Ectodermal cell (in vitro differentiated cells): ENCODE results near the gene ENTPD5.

Experiments
- H3K27ac ChIP-seq: 2 replicates; pipeline ENCODE4 v1.7.0; 2013; ENCODE audit warnings: mild to moderate bottlenecking, low read depth, low read length; ENCODE audit not compliant: insufficient read depth, poor library complexity, severe bottlenecking
- H3K27me3 ChIP-seq: 2 replicates; pipeline ENCODE4 v1.7.0; 2013; ENCODE audit warnings: mild to moderate bottlenecking, low read length; ENCODE audit not compliant: insufficient read depth, control insufficient read depth, poor library complexity, severe bottlenecking
- H3K36me3 ChIP-seq: one replicate; pipeline ENCODE4 v1.7.0; 2013; ENCODE audit warnings: low read length; ENCODE audit not compliant: control insufficient read depth, insufficient read depth
- H3K4me1 ChIP-seq: one replicate; pipeline ENCODE4 v1.7.0; 2013; ENCODE audit warnings: low read length; ENCODE audit not compliant: control insufficient read depth, insufficient read depth
- H3K4me3 ChIP-seq: 2 replicates; pipeline ENCODE4 v1.7.0; 2013; ENCODE audit warnings: low read depth, low read length, control low read depth; ENCODE audit not compliant: insufficient read depth
- H3K9me3 ChIP-seq: 2 replicates; pipeline ENCODE4 v1.7.0; 2013; ENCODE audit warnings: mild to moderate bottlenecking, low read length, moderate library complexity; ENCODE audit not compliant: control insufficient read depth
- WGBS, 2 experiments: methylation state at CpG; one replicate each; pipeline ENCODE4 v1.1.7; 2013; ENCODE audit warnings: missing lambda C conversion rate in 2 of 2; 5-methylcytosine and 5-hydroxymethylcytosine counted together

The ENTPD5 gene

DNA sequence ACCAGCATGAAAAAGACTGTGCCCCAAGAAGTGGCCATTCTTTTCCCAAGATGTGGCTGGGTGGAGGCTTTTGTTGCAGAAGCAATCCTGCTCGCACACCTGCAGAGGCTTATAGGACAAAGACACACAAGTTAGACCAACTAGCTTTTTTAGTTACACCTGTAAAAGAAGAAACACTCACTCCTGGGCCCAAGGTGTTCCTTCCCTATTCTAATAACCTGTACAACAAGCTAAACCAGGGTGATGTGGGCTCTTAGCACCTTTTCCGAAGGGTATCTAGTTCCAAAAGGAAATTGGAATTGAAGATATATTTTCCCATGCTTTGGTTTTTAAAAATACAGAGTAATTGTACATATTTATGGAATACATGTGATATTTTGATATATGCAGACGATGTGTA is 31.0 kb downstream of the ENTPD5 start:
- Histone ChIP-seq H3K27me3 (no peaks in the 10 kb centered on the region), H3K36me3 (peaks cover 20% of the 10 kb centered on the region), H3K4me3 (no peak overlapping the region), H3K9me3 (no peaks in the 10 kb centered on the region), H3K4me1 (no peaks in the 10 kb centered on the region), H3K27ac (no peak overlapping the region)
- 96 to 100% methylated on average over 1 to 2 of the region's 3 CpGs for WGBS, 2 experiments

GRCh38 chr14:73977896-73978295 is 41.2 kb downstream of the ENTPD5 start:
- Histone ChIP-seq H3K27ac (no peak overlapping the region), H3K36me3 (no peaks in the 10 kb centered on the region), H3K9me3 (no peaks in the 10 kb centered on the region), H3K27me3 (no peaks in the 10 kb centered on the region), H3K4me1 (no peaks in the 10 kb centered on the region), H3K4me3 (no peak overlapping the region)
- WGBS, 2 experiments, result 92 to 94% methylated on average over 2 to 4 of the region's 4 CpGs

GRCh38 chr14:73976125-73976524 is 43.0 kb downstream of the ENTPD5 start:
- WGBS, 2 experiments, result 93 to 97% methylated on average over 6 of the region's 6 CpGs

GRCh38 chr14:73973497-73973896 is 45.6 kb downstream of the ENTPD5 start:
- H3K9me3 ChIP-seq, result no peaks in the 10 kb centered on the region
- peaks cover 4% of the 10 kb centered on the region for H3K36me3 ChIP-seq
- no peaks in the 10 kb centered on the region for H3K27me3 ChIP-seq
- no peak overlapping the region for H3K4me3 ChIP-seq
- 94 to 97% methylated on average over 2 of the region's 2 CpGs for WGBS, 2 experiments
- no peak overlapping the region for H3K27ac ChIP-seq
- no peaks in the 10 kb centered on the region for H3K4me1 ChIP-seq

More at GRCh38 chr14:73976125-73976524, 43.0 kb downstream of the ENTPD5 start:
- H3K36me3 ChIP-seq, result no peaks in the 10 kb centered on the region
- H3K4me1 ChIP-seq, result no peaks in the 10 kb centered on the region
- no peak overlapping the region for H3K4me3 ChIP-seq
- no peaks in the 10 kb centered on the region for H3K9me3 ChIP-seq
- H3K27me3 ChIP-seq, result no peaks in the 10 kb centered on the region
- H3K27ac ChIP-seq, result no peak overlapping the region

- H3K4me3 ChIP-seq, result no peak overlapping the region
- no peaks in the 10 kb centered on the region for H3K27me3 ChIP-seq
- no peak overlapping the region for H3K27ac ChIP-seq
- H3K4me1 ChIP-seq, result no peaks in the 10 kb centered on the region
- whole genome bisulfite sequencing, 2 experiments, result 93 to 96% methylated on average over 2 of the region's 2 CpGs
- H3K36me3 ChIP-seq, result peaks cover 4% of the 10 kb centered on the region
- H3K9me3 ChIP-seq, result no peaks in the 10 kb centered on the region
Measured at GRCh38 chr14:73968885-73969284, 50.2 kb downstream of the ENTPD5 start.

DNA sequence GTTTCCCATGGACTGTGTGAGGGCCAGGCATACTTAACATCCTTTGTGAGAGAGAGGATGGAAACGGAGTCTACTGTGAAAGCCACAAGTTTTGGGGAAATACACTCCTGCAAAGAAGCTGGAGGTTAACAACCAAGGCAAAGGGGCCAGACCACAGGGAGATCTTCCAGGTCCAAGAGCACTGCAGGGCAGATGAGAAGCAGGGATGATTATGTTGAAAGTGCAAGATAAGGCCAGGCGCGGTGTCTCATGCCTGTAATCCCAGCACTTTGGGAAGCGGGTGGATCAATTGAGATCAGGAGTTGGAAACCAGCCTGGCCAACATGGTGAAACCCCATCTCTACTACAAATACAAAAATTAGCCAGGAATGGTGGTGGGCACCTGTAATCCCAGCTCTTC is 53.9 kb downstream of the ENTPD5 start:
- no peaks in the 10 kb centered on the region for H3K4me1 ChIP-seq
- no peak overlapping the region for H3K27ac ChIP-seq
- no peaks in the 10 kb centered on the region for H3K9me3 ChIP-seq
- WGBS, 2 experiments, result 94 to 95% methylated on average over 4 of the region's 4 CpGs
- peaks cover 14% of the 10 kb centered on the region for H3K36me3 ChIP-seq
- H3K27me3 ChIP-seq, result no peaks in the 10 kb centered on the region
- no peak overlapping the region for H3K4me3 ChIP-seq

GRCh38 chr14:73961192-73961591 is 57.9 kb downstream of the ENTPD5 start:
- H3K36me3 ChIP-seq, result peaks cover 29% of the 10 kb centered on the region
- no peaks in the 10 kb centered on the region for H3K27me3 ChIP-seq
- H3K9me3 ChIP-seq, result no peaks in the 10 kb centered on the region
- no peak overlapping the region for H3K4me3 ChIP-seq
- H3K4me1 ChIP-seq, result no peaks in the 10 kb centered on the region
- H3K27ac ChIP-seq, result no peak overlapping the region
- 96% methylated on average over 12 of the region's 12 CpGs for WGBS, 2 experiments

DNA sequence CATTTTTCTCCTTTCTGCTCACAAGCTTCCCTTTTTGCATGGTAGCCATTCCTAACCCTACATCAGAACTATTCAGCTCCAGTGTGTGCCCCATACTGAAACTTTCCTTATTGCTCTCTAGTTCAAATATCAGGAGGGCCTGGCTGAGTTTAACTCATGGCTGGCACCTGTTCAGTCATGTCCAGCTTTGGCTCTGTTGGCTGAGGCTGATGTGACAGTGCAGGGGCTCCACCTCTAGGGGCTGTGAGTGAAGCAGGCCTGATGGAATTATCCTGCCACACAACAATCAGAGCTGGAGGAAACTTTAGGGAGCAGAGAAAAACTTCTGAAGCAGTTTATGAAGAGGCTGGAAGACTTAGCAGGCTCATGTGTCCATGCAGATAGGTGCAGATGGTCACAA is 60.5 kb downstream of the ENTPD5 start:
- H3K9me3 ChIP-seq, result no peaks in the 10 kb centered on the region
- H3K4me1 ChIP-seq, result no peaks in the 10 kb centered on the region
- no peak overlapping the region for H3K27ac ChIP-seq
- H3K4me3 ChIP-seq, result no peak overlapping the region
- H3K27me3 ChIP-seq, result no peaks in the 10 kb centered on the region
- H3K36me3 ChIP-seq, result peaks cover 31% of the 10 kb centered on the region

GRCh38 chr14:73955674-73956073 is 63.4 kb downstream of the ENTPD5 start:
- Histone ChIP-seq H3K27me3 (no peaks in the 10 kb centered on the region), H3K36me3 (peaks cover 24% of the 10 kb centered on the region), H3K9me3 (no peaks in the 10 kb centered on the region), H3K4me1 (no peaks in the 10 kb centered on the region), H3K27ac (no peak overlapping the region), H3K4me3 (no peak overlapping the region)
- 90% methylated on average over 5 of the region's 5 CpGs for WGBS, 2 experiments

DNA sequence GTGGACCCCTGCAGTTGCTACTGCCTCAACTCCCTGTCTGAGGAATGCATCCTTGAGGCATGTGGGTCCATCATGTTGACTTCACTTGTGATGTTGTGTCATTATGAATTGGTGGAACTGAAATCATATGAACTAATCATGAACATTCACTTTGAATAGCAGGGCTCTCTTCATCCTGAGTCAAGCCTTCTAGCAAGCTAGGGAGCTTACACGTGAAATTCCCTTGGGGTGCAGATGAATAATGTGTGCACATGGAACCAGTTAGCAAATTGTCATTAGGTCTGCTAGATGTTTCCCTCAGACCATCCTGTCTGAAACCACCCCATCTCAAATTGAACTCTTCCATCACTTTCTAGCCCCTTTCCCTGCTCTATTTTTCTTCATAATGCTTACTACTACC is 65.4 kb downstream of the ENTPD5 start:
- Histone ChIP-seq H3K9me3 (no peaks in the 10 kb centered on the region), H3K27me3 (no peaks in the 10 kb centered on the region), H3K4me1 (no peaks in the 10 kb centered on the region), H3K36me3 (peaks cover 15% of the 10 kb centered on the region), H3K4me3 (no peak overlapping the region), H3K27ac (no peak overlapping the region)
- 78 to 96% methylated on average over 1 of the region's 1 CpG for WGBS, 2 experiments
